SK-N-SH treated with all-trans-retinoic acid at 6 μM for 48 hours (cell line): Measurements from ENCODE around the gene MRPL48.

Experiments used
- ATAC-seq: fragments of 200-7000 bp; cut with Tn5 transposase; 3 replicates; pipeline ENCODE4 v1.9.1; 2020; ENCODE audit warnings: mild to moderate bottlenecking, moderate library complexity
- ARNTL ChIP-seq: fragments of 450-650 bp; formaldehyde crosslinking; IDR thresholded peaks from 2 replicates; pipeline ENCODE4 v1.5.0; 2020; ENCODE audit warnings: low read depth, mild to moderate bottlenecking, moderate library complexity, borderline replicate concordance
- BACH2 ChIP-seq: fragments of 250-450 bp; sonication (Bioruptor Pico); IDR thresholded peaks from 2 replicates; pipeline ENCODE4 v1.9.0; 2021; ENCODE audit warnings: mild to moderate bottlenecking, borderline replicate concordance
- CSDC2 ChIP-seq: fragments of 250-450 bp; sonication (Bioruptor Pico); IDR thresholded peaks from 2 replicates; pipeline ENCODE4 v1.5.0; 2020; ENCODE audit warnings: mild to moderate bottlenecking, moderate library complexity
- ESRRG ChIP-seq: fragments of 250-450 bp; sonication (Bioruptor Pico); IDR thresholded peaks from 2 replicates; pipeline ENCODE4 v1.6.1; 2021; ENCODE audit warnings: mild to moderate bottlenecking
- GLIS3 ChIP-seq: fragments of 250-450 bp; sonication (Bioruptor Pico); IDR thresholded peaks from 2 replicates; pipeline ENCODE4 v1.5.0; 2020; ENCODE audit warnings: mild to moderate bottlenecking, moderate library complexity
- ISL1 ChIP-seq: fragments of 250-450 bp; sonication (Bioruptor Pico); IDR thresholded peaks from 2 replicates; pipeline ENCODE4 v2.1.2; 2022; ENCODE audit warnings: mild to moderate bottlenecking, moderate library complexity
- PPARA ChIP-seq: fragments of 250-450 bp; sonication (Bioruptor Pico); IDR thresholded peaks from 2 replicates; pipeline ENCODE4 v1.5.0; 2020; ENCODE audit warnings: mild to moderate bottlenecking, borderline replicate concordance
- RARB ChIP-seq: fragments of 250-450 bp; sonication (Bioruptor Pico); IDR thresholded peaks from 2 replicates; pipeline ENCODE4 v1.8.0; 2021; ENCODE audit warnings: mild to moderate bottlenecking, moderate library complexity
- SNAI2 ChIP-seq: fragments of 250-450 bp; sonication (Bioruptor Pico); IDR thresholded peaks from 2 replicates; pipeline ENCODE4 v1.5.0; 2020; ENCODE audit warnings: mild to moderate bottlenecking, moderate library complexity
- TOX ChIP-seq: fragments of 250-450 bp; sonication (Bioruptor Pico); IDR thresholded peaks from 2 replicates; pipeline ENCODE4 v1.8.0; 2021; ENCODE audit warnings: mild to moderate bottlenecking, moderate library complexity, borderline replicate concordance
- ZC3H10 ChIP-seq: fragments of 250-450 bp; sonication (Bioruptor Pico); IDR thresholded peaks from 2 replicates; pipeline ENCODE4 v1.5.1; 2021; ENCODE audit warnings: mild to moderate bottlenecking, moderate library complexity
- ZFP3 ChIP-seq: fragments of 250-450 bp; sonication (Bioruptor Pico); IDR thresholded peaks from 2 replicates; pipeline ENCODE4 v1.5.0; 2020; ENCODE audit warnings: mild to moderate bottlenecking, moderate library complexity
- ZFP30 ChIP-seq: fragments of 450-650 bp; formaldehyde crosslinking; IDR thresholded peaks from 2 replicates; pipeline ENCODE4 v1.5.0; 2022; ENCODE audit warnings: mild to moderate bottlenecking, moderate library complexity
- ZNF70 ChIP-seq: fragments of 450-650 bp; formaldehyde crosslinking; IDR thresholded peaks from 2 replicates; pipeline ENCODE4 v1.5.0; 2020; ENCODE audit warnings: mild to moderate bottlenecking, moderate library complexity
- ZNF8 ChIP-seq: fragments of 450-650 bp; formaldehyde crosslinking; IDR thresholded peaks from 2 replicates; pipeline ENCODE4 v1.5.0; 2020; ENCODE audit warnings: mild to moderate bottlenecking, moderate library complexity
- TF ChIP-seq, protein P1 (sequence below): fragments of 250-450 bp; sonication (Bioruptor Pico); IDR thresholded peaks from 2 replicates; pipeline ENCODE4 v1.5.1; 2020; ENCODE audit warnings: low read depth, mild to moderate bottlenecking, moderate library complexity
- TF ChIP-seq, protein P2 (sequence below): fragments of 250-450 bp; sonication (Bioruptor Pico); IDR thresholded peaks from 2 replicates; pipeline ENCODE4 v1.8.0; 2020; ENCODE audit warnings: mild to moderate bottlenecking, moderate library complexity, borderline replicate concordance
- TF ChIP-seq, protein P3 (sequence below): fragments of 250-450 bp; sonication (Bioruptor Pico); IDR thresholded peaks from 2 replicates; pipeline ENCODE4 v1.5.1; 2021; ENCODE audit warnings: mild to moderate bottlenecking, moderate library complexity
- TF ChIP-seq, protein P4 (sequence below): fragments of 250-450 bp; sonication (Bioruptor Pico); IDR thresholded peaks from 2 replicates; pipeline ENCODE4 v1.8.0; 2021; ENCODE audit warnings: low read depth, mild to moderate bottlenecking, moderate library complexity, borderline replicate concordance

The MRPL48 gene

DNA sequence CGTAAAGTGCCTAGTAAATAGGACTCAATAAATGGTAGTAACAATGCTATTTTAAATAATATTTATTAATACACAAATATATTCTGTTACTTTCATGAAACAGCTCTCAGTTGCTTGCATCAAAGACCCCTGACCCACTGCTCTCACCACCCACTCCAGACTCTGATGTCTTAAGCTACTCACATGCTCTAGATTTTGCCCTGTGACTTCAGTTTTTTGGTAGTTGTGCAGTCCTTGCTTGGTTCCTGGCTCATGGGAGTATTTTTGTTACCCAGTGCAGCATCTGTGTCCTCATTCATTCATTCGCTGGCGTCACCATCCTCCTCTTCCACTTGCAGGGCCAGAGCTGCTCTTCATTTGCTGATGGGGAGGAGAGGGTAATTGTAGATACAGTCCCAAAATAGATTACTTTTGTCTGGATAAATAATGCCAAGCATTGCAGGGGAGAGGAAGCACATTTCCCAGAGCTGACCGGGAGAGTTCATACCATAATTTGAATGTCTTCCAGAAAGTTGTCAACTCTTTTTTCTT is 12.7 kb downstream of the MRPL48 start:
- TF ChIP-seq, protein P1, sequence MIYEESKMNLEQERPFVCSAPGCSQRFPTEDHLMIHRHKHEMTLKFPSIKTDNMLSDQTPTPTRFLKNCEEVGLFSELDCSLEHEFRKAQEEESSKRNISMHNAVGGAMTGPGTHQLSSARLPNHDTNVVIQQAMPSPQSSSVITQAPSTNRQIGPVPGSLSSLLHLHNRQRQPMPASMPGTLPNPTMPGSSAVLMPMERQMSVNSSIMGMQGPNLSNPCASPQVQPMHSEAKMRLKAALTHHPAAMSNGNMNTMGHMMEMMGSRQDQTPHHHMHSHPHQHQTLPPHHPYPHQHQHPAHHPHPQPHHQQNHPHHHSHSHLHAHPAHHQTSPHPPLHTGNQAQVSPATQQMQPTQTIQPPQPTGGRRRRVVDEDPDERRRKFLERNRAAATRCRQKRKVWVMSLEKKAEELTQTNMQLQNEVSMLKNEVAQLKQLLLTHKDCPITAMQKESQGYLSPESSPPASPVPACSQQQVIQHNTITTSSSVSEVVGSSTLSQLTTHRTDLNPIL (CRISPR knock-in tag) = no peak
- TF ChIP-seq, protein P2, sequence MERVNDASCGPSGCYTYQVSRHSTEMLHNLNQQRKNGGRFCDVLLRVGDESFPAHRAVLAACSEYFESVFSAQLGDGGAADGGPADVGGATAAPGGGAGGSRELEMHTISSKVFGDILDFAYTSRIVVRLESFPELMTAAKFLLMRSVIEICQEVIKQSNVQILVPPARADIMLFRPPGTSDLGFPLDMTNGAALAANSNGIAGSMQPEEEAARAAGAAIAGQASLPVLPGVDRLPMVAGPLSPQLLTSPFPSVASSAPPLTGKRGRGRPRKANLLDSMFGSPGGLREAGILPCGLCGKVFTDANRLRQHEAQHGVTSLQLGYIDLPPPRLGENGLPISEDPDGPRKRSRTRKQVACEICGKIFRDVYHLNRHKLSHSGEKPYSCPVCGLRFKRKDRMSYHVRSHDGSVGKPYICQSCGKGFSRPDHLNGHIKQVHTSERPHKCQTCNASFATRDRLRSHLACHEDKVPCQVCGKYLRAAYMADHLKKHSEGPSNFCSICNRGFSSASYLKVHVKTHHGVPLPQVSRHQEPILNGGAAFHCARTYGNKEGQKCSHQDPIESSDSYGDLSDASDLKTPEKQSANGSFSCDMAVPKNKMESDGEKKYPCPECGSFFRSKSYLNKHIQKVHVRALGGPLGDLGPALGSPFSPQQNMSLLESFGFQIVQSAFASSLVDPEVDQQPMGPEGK (CRISPR knock-in tag) = no peak
- TF ChIP-seq, protein P3, sequence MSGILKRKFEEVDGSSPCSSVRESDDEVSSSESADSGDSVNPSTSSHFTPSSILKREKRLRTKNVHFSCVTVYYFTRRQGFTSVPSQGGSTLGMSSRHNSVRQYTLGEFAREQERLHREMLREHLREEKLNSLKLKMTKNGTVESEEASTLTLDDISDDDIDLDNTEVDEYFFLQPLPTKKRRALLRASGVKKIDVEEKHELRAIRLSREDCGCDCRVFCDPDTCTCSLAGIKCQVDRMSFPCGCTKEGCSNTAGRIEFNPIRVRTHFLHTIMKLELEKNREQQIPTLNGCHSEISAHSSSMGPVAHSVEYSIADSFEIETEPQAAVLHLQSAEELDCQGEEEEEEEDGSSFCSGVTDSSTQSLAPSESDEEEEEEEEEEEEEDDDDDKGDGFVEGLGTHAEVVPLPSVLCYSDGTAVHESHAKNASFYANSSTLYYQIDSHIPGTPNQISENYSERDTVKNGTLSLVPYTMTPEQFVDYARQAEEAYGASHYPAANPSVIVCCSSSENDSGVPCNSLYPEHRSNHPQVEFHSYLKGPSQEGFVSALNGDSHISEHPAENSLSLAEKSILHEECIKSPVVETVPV = no peak
- no peak for TF ChIP-seq ZFP30 (CRISPR knock-in tag)
- no peak for TF ChIP-seq GLIS3 (CRISPR knock-in tag)
- no peak for TF ChIP-seq PPARA (CRISPR knock-in tag)
- no peak for TF ChIP-seq ISL1 (CRISPR knock-in tag)
- TF ChIP-seq TOX = no peak
- no peak for TF ChIP-seq ESRRG (CRISPR knock-in tag)
- TF ChIP-seq ZC3H10 (CRISPR knock-in tag) = no peak
- no peak for ATAC-seq

DNA sequence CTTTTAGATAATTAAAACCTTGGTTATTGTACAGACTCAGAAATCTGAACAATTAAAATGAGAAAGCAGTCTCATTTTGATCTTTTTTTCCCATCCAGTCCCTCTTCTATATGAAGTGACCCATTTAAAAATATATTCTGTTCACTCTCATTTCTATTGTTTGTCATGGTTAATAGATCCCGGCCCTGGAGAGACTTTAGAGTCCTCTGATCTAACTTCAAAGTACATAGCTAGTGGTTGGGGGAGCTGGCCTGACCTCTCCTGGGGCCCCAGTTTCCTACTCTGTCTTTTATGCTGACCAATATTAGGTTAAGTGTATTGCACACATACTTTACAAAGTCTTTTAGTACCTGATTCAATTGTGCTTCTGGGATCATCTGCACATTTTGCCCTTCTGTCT is 13.5 kb downstream of the MRPL48 start:
- ATAC-seq = no peak
- TF ChIP-seq ARNTL (CRISPR knock-in tag) (no peak), GLIS3 (CRISPR knock-in tag) (no peak), PPARA (CRISPR knock-in tag) (no peak), SNAI2 (CRISPR knock-in tag) (no peak), ZFP30 (CRISPR knock-in tag) (no peak), ESRRG (CRISPR knock-in tag) (no peak), CSDC2 (CRISPR knock-in tag) (no peak), ZNF8 (no peak), ISL1 (CRISPR knock-in tag) (no peak), BACH2 (CRISPR knock-in tag) (no peak), ZNF70 (no peak), ZC3H10 (CRISPR knock-in tag) (no peak), ZFP3 (CRISPR knock-in tag) (no peak), RARB (CRISPR knock-in tag) (no peak), TOX (no peak)
- TF ChIP-seq, protein P2 (CRISPR knock-in tag) = no peak
- TF ChIP-seq, protein P1 (CRISPR knock-in tag) = no peak
- TF ChIP-seq, protein P3 = no peak
- TF ChIP-seq, protein P4, sequence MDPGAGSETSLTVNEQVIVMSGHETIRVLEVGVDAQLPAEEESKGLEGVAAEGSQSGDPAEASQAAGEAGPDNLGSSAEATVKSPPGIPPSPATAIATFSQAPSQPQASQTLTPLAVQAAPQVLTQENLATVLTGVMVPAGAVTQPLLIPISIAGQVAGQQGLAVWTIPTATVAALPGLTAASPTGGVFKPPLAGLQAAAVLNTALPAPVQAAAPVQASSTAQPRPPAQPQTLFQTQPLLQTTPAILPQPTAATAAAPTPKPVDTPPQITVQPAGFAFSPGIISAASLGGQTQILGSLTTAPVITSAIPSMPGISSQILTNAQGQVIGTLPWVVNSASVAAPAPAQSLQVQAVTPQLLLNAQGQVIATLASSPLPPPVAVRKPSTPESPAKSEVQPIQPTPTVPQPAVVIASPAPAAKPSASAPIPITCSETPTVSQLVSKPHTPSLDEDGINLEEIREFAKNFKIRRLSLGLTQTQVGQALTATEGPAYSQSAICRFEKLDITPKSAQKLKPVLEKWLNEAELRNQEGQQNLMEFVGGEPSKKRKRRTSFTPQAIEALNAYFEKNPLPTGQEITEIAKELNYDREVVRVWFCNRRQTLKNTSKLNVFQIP = no peak
